Measurements from ENCODE around the gene AGXT.

AGXT gene

DNA sequence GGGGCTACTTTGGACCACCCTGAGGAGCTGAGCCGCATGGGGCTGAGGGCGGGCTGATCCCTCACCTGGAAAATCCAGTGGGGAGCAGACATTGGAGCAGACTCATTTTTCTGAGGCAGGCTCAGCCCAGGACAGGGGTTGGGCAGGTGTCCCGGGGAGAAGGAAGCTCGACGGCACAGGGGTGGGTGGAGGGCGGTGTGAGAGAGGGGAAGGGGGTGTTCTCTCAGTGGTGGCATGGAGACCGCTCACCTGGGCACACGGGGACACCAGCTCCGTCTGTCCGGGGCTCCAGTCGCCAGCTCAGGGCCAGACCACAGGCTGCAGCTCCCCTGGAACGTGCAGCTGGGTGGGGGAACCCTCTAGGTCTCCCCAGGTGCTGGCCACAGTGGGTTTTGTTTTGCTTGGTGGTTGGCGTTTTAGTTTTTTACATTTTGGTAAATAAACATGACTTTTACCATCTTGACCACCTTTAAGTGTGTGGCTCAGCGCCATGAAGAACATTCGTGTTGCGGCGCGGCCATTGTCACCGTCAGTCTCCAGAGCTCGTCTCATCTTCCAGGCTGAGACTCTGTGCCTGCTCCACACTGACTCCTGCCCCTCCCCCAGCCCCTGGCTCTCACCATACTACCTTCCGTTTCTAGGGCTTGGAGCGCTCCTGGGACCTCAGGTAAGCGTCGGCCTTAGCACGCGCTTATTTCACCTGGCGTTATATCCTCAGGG, 31.7 kb downstream of the AGXT start:
- no peak for DNase-seq

DNA sequence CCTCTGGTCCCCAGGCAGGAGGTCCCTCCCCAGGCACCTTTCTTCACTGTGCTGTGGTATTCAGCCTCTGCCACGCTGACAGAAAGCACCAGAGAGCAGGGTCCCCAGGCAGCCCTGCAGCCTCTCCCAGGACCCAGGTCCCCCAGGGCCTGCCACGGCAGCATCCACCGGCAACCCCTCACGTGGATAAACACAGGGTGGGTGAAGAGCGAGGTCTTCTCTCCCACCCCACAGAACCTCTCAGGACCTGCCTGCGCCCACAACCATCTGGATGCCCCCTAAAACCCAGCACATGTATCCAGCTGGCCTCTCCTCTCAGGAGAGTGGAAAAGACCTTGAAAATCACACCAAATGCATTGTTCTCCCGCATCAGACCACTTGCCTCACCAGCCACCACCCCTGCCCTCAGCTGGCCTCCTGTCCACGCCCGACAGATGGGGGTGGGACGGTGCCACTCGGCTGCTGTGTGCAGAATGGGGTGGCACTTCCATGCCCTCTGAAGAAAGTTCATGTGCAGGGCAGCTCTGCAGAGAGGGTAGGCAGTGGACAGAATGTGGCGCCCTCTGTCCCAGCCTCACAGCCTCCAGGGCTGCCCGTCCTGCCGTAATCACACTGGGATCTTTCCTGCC, 33.5 kb downstream of the AGXT start:
- no peak for DNase-seq

DNA sequence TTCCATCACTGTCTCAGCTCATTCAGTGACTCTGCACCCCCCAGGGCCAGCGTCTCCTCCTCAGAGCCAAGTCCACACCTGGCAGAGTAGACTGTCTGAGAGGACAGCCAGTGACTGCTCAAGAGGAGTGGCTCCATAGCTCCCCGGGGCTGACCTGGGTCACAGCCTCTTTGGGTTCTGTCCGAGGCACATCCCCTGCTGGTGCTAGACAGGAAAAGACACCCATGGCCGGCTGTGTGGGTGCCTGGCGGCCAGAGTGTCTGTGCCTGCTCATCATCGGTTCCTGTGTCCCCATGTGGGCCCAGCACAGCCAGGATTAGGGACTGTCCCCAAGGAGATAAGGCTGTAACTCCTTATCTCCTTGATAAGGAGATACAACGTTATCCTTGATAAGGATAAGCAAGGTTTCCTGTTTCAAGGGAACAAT, 34.0 kb downstream of the AGXT start:
- no peak for DNase-seq

DNA sequence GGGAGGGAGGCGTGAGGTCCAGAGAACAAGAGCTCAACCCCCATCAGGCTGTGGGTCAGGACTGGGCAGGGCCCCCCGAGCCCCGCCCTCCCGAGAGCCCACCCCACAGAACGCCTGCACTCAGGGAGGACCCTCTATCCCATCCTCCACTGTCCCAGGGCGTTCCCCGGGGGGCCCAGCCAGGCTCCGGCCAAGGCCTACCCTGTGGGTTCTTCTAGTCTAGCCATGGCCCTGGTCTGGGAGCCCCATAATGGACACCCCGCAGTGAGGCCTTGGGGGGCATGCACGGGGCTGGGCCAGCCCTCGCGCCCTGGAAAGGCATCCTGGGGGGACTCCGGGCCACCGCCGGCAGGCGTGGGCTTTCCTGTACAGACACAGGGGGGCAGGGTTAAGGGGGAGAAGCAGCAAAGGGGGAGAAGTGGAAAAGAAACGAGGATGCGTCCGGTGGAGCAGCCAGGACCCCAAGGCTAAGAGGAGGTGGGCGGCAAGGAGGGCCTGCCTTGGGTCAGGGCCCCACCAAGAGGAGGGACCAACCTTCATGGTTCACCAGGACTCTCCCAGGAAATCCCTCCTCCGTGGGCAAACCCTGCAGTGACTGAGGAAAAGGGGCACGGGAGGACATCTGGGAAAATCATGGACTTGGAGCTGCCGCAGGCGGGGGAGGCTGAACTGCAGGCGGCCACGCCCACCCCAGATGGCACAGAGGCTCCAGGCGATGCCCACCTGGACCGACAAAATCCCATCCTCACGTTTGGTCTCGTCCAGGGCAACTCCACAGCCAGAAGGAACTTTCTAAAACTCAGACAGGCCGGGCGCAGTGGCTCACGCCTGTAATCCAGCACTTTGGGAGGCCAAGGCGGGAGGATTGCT, 34.8 kb downstream of the AGXT start:
- no peak for DNase-seq

DNA sequence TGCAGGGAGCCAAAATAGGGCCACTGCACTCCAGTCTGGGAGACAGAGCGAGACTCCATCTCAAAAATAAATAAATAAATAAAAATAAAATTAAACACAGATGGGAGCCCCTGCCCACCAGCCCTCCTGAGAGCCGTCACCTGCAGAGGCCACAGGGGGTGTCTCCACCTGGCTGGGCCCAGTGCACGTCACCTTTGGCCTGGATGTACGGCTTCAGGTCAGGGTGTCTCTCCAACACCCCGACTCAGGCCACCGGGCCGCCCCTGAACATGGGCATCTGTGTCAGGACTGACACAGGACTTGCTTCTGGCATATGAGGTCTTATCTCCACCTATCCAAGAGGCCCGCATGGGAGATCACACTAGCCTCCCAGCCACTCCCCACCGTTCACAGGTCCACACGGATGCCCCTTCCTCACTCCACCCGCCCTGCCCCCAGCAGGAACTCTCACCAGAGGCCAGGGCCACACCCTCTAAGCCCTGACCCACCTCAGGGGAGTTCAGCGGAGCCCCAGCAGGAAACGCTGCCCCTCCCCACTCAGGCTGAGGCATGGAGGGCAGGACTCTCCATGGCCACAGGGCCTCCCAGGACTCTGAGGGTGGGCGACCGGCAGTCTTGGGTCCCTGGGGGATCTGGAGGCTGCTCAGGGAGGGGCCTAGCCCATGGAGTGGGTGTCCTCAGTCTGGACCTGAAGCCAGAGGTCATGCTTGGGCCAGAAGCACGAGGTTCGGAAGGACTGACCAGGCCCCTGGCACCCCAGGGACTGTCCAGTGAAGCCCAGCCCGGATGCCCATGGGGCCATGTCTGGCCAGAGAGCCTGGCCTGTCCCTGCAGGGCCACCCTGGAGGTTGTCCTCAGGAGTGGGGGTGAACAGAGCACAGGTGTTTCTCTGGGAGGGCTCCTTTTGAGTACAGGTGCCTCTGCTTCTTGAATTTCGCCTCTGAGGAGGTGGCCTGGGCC, 35.9 kb downstream of the AGXT start:
- no peak for DNase-seq

DNA sequence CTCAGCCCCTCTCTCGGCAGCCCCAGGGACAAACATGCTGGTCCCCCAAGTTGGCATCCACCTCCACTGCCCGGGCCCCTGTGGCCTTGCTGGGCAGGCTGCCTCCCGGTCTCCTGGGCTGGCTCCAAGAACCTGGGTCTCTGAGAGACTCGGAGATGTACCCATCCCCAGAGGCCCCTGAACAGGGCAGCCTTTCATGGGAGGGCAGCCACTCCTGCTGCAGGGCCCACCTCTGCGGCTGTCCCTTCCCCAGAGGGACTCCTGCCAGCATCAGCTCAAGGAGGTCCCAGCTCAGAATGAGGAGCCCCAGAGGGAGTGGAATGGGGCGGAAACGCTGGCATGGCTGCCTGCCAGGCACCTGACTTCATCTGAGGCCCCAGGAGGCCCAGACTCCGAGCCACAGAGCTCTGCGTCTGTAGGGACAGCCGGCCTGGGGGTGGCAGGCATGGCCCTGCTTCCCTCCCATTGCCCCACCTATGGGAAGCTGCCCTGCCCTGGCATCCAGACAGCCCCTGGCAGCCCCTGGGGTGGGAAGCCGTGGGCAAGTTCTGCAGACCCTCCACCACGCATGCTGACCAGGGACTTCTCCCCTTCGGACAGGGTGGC, 36.7 kb downstream of the AGXT start:
- no peak for DNase-seq

DNA sequence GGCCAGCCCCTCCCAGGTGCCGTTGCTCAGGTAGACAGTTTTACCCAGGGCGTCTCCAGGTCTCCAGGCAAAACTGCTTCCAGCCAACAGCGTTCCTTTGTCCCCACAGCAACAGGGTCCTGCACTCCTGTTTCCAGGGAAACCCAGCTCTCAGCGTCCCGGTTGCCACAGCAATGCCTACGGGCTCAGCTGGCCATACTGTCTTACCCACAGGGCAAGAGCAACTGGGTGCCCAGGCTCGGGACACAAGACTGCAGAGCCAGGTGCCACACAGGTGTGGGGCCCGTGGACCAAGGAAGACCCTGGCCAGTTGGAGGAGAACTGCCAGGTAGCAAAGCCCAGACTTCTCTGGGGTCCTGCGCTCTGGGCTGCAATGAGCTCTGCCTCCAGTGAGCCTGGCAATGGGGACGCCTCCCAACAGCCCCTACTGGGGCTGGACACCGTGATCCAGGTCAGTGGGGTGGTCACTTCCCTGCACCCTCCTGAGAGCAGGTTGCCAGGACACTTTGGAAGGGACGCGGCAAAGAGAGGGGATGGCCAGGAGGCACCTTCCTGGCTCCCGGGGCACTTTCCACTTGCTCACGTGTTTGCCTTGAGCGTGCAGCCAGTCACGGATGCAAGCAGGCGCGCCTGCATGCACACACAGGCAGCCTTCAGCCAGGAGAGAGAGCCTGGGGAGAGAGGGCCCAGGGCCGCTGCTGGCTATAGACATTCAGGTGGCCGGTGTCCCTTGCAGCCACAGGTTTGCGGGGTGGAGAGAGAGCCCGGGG, 37.7 kb downstream of the AGXT start, which contains the start of gene CROCC2:
Gene CROCC2, plus strand, starts transcription at position 196 of the 770 bp plus-strand sequence. Its CDS starts 178 bp downstream, at position 374.
- DNase-seq = no peak

DNA sequence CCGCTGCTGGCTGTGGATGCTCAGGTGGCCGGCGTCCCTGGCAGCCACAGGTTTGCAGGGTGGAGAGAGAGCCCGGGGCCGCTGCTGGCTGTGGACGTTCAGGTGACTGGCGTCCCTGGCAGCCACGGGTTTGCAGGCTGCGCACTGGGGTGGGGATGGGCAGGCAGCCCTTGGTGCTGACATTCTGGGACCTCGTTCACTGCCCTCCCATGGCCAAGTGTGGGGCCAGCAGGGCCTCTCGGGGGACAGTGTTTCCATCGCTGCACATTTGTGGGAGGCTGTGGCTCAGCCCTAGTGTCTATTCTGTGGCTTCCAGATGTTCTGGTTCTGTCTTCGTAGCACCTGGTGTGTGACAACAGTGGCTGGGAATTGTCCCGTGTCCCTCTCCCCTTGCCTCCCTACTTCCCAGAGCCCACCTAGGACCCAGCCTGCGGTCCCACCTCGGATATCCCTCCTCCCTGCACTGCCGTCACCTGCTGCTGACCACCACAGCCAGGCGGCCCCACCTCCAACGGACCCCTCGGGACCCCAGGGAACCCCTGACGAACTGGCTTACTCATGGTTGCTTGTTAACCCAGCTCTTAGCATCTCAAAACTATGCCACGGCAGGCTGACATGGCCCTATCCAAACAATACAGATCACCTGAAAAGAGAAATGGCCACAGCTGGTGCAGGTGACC, 38.4 kb downstream of the AGXT start:
- no peak for DNase-seq

DNA sequence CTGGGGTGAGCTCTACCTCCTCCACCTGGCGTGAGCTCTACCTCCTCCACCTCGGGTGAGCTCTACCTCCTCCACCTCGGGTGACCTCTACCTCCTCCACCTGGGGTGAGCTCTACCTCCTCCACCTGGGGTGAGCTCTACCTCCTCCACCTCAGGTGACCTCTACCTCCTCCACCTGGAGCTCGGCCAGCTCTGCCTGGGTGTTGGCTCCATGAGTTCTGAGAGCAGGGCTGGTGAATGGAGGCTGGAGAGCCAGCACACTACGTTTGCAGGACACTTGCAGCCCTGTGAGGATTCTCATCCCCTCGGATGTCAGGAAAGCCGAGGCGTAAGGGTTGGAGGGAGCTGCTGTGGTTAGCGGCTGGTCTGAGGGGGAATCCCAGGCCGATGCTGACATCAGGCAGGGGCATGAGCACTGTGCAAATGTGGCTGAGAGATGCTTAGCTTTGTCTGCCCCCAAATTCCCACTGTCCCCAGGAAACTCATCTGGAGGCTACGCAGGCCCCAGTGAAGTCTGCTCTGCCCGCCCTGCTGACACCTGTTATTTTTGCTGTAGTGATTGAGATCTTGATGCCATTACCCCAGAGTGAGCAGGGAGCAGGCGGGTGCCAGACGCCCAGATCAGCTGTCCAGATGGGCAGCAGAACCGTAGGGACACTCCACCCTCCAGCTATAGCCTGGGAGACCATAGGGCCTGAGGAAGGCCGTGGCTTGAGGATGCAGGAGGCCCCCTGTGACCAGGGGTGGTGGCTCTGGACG, 40.8 kb downstream of the AGXT start:
- DNase-seq = no peak

DNA sequence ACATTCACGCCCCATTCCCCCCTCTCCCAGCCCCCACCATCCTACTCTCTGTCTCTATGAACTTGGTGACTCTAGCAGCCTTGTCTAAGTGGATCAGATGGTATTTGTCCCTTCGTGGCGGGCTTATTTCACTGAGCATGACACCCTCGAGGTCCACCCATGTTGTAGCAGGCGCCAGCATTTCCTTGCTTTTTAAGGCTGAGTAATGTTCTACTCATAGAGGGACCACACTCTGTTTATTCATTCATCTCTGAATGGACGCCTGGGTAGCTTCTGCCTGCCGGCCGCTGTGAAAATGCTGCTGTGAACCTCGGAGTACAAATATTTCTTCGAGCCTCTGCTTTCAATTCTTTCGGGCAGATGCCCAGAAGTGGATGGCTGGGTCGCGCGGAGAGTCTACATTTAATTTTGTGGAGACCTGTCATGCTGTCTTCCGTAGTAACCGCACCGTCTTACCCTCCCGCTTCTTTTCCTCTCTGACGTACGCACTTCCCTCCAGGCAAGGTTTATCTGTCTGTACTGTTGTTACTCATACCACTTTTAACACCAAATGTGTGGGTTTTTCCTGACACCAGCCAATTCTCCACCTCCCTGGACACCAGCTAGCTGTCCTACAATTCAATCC, 43.1 kb downstream of the AGXT start:
- DNase-seq = no peak

DNA sequence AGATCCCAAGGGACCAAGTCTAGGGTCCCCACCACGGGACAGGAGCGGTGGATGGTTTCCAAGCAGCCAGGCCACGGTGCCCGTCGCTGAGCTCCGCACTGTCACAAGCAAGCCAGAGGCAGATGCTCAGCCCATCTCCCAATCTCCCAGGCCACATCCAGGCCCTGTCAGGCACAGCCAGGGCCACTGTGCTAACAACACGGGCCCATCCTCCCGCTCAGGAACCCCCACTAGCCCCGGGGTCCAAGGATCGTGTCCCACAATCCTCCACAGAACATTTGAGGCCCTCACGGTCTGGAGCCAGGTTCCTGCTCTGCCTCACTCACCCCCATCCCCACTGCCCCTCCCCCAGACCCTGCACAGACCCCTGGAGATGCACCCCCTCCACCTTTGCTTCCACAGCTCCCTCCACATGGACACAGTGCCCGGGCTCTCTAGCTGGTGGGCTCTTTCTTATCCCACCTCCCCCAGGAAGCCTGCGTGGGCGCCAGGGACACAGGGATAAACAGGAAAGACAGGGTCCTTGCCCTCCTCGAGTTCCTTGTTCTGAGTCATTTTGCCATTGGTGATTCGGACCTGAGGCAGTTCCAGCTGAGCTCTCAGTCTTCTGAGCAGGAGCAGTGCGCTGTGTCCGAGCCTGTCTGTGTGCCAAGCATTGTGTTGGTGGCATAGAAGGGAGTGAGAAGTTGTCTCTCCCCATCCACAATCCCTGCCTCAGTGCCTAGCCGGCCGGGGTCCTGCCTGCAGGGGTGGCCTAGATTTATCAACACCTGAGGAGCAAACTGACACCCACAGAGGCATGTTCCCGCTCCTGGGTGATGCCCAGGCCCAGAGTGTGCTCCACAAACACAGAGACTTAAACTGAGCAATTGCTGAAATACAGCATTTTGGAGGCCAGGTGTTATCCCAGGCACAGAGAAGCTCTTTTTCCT, 44.5 kb downstream of the AGXT start:
- DNase-seq = no peak

DNA sequence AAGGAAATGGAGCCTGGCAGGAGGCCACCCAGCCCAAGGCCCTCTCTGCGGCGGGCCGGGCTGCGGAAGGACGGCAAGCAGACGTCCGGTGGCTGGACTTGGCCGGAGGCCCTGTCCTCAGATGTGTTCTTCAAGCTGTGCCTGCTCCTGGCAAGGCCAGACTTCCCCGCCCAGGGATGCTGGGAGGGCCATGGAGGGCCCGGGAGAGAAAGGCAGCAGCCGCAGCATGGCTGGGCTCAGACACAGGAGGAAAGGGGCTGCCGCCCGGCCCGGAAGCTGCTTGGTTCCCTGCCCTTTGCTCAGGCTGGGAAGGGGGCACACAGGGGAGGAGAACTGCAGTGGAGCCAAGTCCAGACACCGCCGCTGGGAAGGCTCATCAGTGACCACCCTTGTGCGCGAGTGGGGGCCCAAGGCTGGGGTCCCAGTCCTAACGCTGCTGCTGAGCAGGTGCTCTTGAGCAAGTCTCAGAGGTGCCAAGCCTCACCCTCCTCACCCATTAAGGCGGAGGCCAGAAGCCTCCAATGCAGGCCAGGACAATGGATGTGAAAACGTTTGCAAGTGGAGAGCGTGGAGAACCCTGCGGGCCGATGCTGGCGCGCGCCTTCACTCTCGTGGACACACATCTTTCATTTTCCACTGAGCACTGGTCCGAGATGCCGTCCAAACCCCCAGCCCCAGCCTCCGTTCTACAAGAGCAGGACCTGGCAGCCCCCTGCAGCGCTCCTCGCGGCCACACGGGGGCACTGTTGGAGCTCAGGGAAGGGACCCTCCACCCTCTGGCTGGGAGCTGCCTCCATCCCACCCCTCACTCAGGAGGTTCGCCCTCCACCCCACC, 45.4 kb downstream of the AGXT start:
- DNase-seq = no peak

DNA sequence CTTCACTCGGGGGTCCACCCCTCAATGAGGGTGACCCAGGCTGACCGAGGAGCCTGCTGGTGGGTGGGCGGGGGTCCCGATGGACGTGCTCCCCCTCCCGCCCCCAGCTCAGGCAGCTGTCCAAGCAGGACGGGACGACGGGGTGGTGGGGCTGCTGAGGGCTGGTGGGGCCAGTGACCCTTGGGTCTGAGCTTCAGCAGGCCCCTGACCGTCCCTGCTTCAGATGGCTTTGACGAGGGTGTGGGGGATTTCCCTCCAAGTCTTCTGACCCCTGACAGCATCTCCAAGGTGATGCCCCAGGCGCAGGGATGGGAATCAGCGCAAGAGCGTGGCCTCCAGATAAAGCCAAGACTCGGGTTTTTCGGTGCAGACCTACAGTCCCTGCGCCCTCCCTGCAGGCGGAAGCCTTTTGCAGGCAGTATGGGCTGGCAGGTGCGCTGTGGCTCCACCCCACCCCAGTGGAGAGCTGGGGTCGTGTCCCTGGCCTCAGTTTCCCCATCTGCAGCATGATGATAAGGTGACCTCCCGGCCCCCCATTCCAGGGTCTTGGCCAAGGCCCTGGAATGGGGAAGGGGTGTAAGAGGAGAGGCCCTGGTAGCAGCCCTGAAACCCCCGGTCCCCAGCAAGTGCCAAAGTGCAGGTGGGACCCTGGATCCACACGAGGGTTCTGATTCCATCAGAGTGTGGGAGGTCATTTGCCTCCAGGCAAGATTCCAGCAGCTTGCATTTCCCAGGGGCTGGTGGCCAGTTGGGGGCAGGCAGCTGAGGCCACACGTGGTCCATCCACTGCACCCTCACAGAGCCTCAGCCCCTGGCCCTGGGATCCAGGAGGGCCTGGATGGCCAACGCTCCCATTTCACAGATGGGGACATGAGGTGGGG, 46.3 kb downstream of the AGXT start:
- DNase-seq = no peak

DNA sequence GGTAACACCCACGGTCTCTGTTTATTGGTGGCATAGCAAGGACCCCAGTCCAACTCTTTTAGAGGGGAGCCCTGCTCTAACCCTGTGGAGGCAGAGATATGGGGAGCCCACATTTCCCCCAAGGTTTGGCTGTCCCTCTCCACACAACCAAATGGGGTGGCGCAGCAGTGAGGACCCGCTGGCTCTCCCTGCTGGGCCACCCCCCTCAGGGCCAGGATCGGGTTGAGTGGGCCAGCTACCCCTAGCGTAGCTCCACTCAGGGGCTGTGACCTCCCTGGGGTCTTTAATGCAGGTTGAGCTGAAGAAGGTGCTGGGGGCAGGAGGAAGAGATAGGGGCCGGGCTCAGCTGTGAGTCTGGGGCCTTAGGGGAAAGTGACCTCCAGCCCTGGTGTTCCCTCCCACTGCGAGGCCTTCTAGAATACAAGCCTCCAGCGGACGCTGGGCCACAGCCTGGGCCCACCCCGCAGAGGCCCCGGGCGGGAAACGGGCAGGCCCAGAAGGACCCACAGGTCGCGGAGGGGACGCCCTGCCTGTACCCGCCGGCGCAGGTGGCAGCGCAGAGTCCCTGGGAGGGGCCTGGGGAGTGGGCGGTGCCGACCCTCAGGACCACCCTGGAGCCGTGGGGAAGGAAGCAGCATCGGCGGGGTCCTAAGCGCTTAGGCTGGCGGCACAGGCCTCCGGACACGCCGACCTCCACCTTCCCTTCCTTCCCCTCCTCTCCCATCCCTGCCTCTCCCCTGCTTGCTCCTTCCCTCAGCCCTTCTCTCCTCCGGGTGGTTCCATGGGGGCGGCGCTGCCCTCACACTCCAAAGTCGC, 47.1 kb downstream of the AGXT start:
- no peak for DNase-seq

DNA sequence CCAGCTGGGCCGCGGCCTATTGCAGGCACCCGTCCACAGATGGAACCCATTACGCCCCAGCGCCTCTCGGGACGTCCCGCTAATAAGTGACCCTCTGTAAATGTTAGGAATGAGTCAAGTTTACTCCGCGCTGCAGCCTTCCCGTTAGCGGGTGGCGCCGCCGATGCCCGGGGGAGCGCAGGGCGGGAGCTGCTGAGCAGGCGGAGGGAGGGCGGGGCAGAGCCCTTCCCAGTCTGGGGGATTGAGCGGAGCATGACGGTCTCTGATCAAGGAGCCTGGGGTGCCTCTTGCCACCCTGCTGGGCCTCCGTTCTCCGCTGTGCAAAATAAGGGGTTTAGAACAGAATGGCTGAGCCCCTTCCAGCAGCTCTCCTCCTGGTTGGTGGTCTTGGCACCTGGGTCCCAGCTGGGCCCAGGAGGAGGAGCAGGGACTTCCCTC, 48.0 kb downstream of the AGXT start:
- DNase-seq = no peak
